ENCODE data around the gene PNCK. TPM values are rescaled to one million over a fixed set of nuclear protein-coding genes. Genes with fewer than 3 reads are reported as not detected.

Gene PNCK
- total and polyA plus RNA-seq, 10 of the 15 experiments (the other 5 are each of a cell fraction or from before 2014, with no cell fraction given), result 0.21 to 0.67 (median 0.54) TPM; not detected in 7

GRCh38 chrX:153659268-153659667, 14.3 kb downstream of the PNCK start:
- ChIA-PET CTCF (interaction anchor here (0.8 to 2.0 kb wide), 3 partner anchors 9 to 120 kb away, joined by 4 to 13 read pairs (median 5); no protein-coding TSS in a partner anchor), SMC1A (ENCODE audit: uncharacterized antibody, unreplicated experiment) (no interaction called here), POLR2A (no interaction called here), RAD21 (ENCODE audit: unreplicated experiment) (no interaction called here)
- H4K20me1 ChIP-seq (ENCODE audit: control insufficient read depth, insufficient read depth), result no peaks in the 10 kb centered on the region
- no peaks in the 10 kb centered on the region for H3K79me2 ChIP-seq (ENCODE audit: control insufficient read depth, insufficient read depth, low read length)
- H3K9me3 ChIP-seq (replicated peaks; ENCODE audit: control insufficient read depth, insufficient read depth, low read length), result no peaks in the 10 kb centered on the region; the same call in 2 of the 3 replicates
- no peak overlapping the region for H3K4me3 ChIP-seq
- no peak for DNase-seq (ENCODE audit: low read depth, low spot score)
- no peak overlapping the region for H3K9ac ChIP-seq (ENCODE audit: control insufficient read depth, insufficient read depth, low read length)
- no peak overlapping the region for H3K4me2 ChIP-seq (ENCODE audit: control insufficient read depth, insufficient read depth)
- FAIRE-seq, result no peak
- H3K4me1 ChIP-seq (ENCODE audit: control insufficient read depth, insufficient read depth, low read length), result no peaks in the 10 kb centered on the region
- no peaks in the 10 kb centered on the region for H3K36me3 ChIP-seq (ENCODE audit: control insufficient read depth in 2 of 2, insufficient read depth in 2 of 2, low read length in 1 of 2)
- no TSS peak for BruUV-seq (replicated peaks)
- no peak for TF ChIP-seq SUPT20H (IDR thresholded peaks at IDR 0.05; ENCODE audit: borderline replicate concordance, control insufficient read depth, low read depth, low read length)
- TF ChIP-seq NFYA (IDR thresholded peaks at IDR 0.05; ENCODE audit: borderline replicate concordance, low read depth, low read length), result no peak
- no peak for TF ChIP-seq CBFB (IDR thresholded peaks at IDR 0.05; ENCODE audit: low read depth)
- no peak for TF ChIP-seq SMAD1 (IDR thresholded peaks at IDR 0.05; ENCODE audit: low read depth, partially characterized antibody)
- no peak overlapping the region for H2AFZ ChIP-seq (ENCODE audit: control insufficient read depth, low read depth, low read length)
- no peak overlapping the region for H3K27ac ChIP-seq (ENCODE audit: control insufficient read depth, insufficient read depth)
- ATAC-seq, result no peak
- H3K27me3 ChIP-seq (replicated peaks in 1 of 2; ENCODE audit: control insufficient read depth in 2 of 2, insufficient read depth in 2 of 2, low read length in 1 of 2), result no peaks in the 10 kb centered on the region
- 37% methylated on average over 3 of the region's 3 CpGs for WGBS (ENCODE audit: insufficient coverage, insufficient replicate concordance, low lambda C conversion rate, missing lambda C conversion rate)
- intact Hi-C loops (cut with micrococcal nuclease; ENCODE audit: unreplicated experiment) (no loop called here), in situ Hi-C loops (cut with MboI) (loop anchor here (5.0 to 10.0 kb wide), 2 partner anchors 107 to 124 kb away; no protein-coding TSS in a partner anchor)

- ATAC-seq (no peak), FAIRE-seq (no peak), DNase-seq (ENCODE audit: low read depth, low spot score) (no peak)
- Histone ChIP-seq H3K36me3 (ENCODE audit: control insufficient read depth in 2 of 2, insufficient read depth in 2 of 2, low read length in 1 of 2) (no peaks in the 10 kb centered on the region), H3K9ac (ENCODE audit: control insufficient read depth, insufficient read depth, low read length) (no peak overlapping the region), H4K20me1 (ENCODE audit: control insufficient read depth, insufficient read depth) (no peaks in the 10 kb centered on the region), H3K27me3 (replicated peaks in 1 of 2; ENCODE audit: control insufficient read depth in 2 of 2, insufficient read depth in 2 of 2, low read length in 1 of 2) (no peaks in the 10 kb centered on the region), H3K79me2 (ENCODE audit: control insufficient read depth, insufficient read depth, low read length) (no peaks in the 10 kb centered on the region), H3K4me1 (ENCODE audit: control insufficient read depth, insufficient read depth, low read length) (no peaks in the 10 kb centered on the region), H3K4me3 (no peak overlapping the region), H2AFZ (ENCODE audit: control insufficient read depth, low read depth, low read length) (no peak overlapping the region), H3K4me2 (ENCODE audit: control insufficient read depth, insufficient read depth) (no peak overlapping the region), H3K27ac (ENCODE audit: control insufficient read depth, insufficient read depth) (no peak overlapping the region), H3K9me3 (replicated peaks; ENCODE audit: control insufficient read depth, insufficient read depth, low read length) (no peaks in the 10 kb centered on the region; the same call in 2 of the 3 replicates)
- CTCF ChIA-PET, result interaction anchor here (1.3 to 1.8 kb wide), 3 partner anchors 8 to 118 kb away, joined by 3 to 7 read pairs (median 5); no protein-coding TSS in a partner anchor
- no TSS peak for BruUV-seq (replicated peaks)
- intact Hi-C loops (cut with micrococcal nuclease; ENCODE audit: unreplicated experiment) (no loop called here), in situ Hi-C loops (cut with MboI) (loop anchor here (5.0 to 10.0 kb wide), 2 partner anchors 105 to 122 kb away; no protein-coding TSS in a partner anchor)
- POLR2A ChIA-PET, result no interaction called here
- SMC1A ChIA-PET (ENCODE audit: uncharacterized antibody, unreplicated experiment), result no interaction called here
- TF ChIP-seq PML (IDR thresholded peaks at IDR 0.05; ENCODE audit: low read length), result no peak
- no peak for TF ChIP-seq RAD21 (IDR thresholded peaks at IDR 0.05; ENCODE audit: insufficient read depth, low read depth, low read length)
- TF ChIP-seq USF1 (IDR thresholded peaks at IDR 0.05; ENCODE audit: borderline replicate concordance, extremely low read length, insufficient read depth, low read depth, low read length), result no peak
- no peak for TF ChIP-seq SIX5 (IDR thresholded peaks at IDR 0.05; ENCODE audit: low read depth, low read length, severe bottlenecking)
- TF ChIP-seq GABPA (IDR thresholded peaks at IDR 0.05; ENCODE audit: low read depth), result no peak
- TF ChIP-seq ZNF592 (IDR thresholded peaks at IDR 0.05), result no peak
- 43% methylated on average over 9 of the region's 9 CpGs for WGBS (ENCODE audit: insufficient coverage, insufficient replicate concordance, low lambda C conversion rate, missing lambda C conversion rate)
- RAD21 ChIA-PET (ENCODE audit: unreplicated experiment), result interaction anchor here (0.7 to 2.5 kb wide), 2 partner anchors 10 to 55 kb away, joined by 3 to 8 read pairs; no protein-coding TSS in a partner anchor
These were observed 16.5 kb downstream of the PNCK start for GRCh38 chrX:153657161-153657560.
